AG08396 (cell line): ENCODE results near the gene PARP12.
"Not testable (repeated sequence)": the region's sequence is repeated elsewhere in the genome, so short reads cannot be mapped to it uniquely, and the experiment has no call there.

Experiments used
- DNase-seq: peaks from one replicate; pipeline ENCODE4 v3.0.0; 2012; ENCODE audit warnings: low spot score, mixed read lengths

Gene PARP12, protein sequence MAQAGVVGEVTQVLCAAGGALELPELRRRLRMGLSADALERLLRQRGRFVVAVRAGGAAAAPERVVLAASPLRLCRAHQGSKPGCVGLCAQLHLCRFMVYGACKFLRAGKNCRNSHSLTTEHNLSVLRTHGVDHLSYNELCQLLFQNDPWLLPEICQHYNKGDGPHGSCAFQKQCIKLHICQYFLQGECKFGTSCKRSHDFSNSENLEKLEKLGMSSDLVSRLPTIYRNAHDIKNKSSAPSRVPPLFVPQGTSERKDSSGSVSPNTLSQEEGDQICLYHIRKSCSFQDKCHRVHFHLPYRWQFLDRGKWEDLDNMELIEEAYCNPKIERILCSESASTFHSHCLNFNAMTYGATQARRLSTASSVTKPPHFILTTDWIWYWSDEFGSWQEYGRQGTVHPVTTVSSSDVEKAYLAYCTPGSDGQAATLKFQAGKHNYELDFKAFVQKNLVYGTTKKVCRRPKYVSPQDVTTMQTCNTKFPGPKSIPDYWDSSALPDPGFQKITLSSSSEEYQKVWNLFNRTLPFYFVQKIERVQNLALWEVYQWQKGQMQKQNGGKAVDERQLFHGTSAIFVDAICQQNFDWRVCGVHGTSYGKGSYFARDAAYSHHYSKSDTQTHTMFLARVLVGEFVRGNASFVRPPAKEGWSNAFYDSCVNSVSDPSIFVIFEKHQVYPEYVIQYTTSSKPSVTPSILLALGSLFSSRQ

DNA sequence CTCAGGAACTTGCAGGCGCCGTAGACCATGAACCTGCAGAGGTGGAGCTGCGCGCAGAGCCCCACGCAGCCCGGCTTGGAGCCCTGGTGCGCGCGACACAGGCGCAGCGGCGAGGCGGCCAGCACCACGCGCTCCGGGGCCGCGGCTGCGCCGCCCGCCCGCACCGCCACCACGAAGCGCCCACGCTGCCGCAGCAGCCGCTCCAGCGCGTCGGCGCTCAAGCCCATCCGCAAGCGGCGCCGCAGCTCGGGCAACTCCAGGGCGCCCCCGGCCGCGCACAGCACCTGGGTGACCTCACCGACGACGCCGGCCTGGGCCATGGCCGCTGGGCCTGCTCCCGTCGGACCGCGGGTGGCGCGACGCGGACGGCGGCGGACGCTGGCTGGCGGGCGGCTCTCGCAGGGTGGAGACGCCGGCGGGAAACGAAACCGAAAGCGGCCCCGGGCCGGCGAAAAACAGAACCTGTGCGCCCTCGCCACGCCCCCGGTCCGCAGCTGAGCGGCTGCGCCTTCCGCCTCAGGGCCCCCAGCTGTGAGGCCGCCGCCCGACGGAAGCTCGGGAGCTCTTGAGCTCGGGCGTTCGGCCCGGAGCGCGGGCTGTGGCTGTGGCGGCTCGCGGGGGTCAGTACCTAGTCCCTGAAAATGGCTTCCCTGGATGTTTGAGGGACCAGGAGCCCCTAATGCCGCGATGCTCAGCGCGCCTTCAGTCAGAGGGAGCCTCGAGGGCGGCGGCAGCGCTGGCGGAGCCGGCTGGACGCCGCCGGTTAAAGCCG lies at the start of gene PARP12:
Gene PARP12 (minus strand): TSS at position 424 of the 772 bp plus-strand sequence. CDS start 104 bp downstream, at position 320.
- DNase-seq: peak; percentile 91

DNA sequence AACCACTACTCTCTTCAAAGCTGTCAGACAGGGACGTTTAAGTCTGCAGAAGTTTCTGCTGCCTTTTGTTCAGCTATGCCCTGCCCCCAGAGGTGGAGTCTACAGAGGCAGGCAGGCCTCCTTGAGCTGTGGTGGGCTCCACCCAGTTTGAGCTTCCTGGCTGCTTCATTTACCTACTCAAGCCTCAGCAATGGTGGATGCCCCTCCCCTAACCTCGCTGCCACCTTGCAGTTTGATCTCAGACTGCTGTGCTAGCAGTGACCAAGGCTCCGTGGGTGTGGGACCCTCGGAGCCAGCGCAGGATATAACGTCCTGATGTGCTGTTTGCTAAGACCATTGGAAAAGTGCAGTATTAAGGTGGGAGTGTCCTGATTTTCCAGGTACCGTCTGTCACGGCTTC lies 46.0 kb upstream of the PARP12 start:
- not testable (repeated sequence) for DNase-seq

DNA sequence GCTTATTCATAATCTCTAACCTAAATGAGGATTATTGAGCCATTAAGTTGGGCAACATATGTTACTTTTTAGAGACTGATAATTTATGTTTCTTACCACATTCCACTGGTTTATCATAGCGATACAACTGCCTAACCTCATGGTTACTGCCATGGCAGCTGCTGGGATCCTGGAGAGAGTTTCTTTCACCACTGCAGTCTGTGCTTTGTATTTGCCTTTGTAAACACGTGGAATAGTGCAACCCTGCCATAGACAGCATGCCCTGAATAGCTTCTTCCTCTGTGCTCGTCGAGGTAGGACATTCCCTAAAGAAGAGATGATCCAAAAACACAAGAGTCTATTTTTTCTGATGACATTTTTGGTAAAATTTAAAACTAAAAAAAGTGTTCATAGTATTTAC lies 33.7 kb upstream of the PARP12 start:
- DNase-seq: no peak

DNA sequence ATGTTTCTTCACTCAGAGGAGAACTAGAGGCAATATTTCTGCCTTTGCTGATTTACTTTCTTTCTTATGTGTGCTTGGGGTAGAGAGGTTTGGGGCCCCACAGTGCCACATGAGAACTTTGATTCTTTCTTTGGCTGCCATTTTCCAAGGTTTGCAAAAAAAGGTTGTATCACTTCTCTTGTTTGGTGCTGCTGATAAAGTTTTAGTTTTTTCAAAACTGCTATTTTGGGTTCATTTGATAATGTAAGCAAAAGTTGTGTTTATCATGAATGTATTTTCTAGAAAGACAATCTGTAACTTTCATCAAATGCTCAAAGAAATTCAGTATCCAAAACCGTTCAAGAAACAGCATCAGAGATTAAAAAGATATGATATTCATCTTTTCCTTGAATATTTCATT lies 30.6 kb upstream of the PARP12 start:
- DNase-seq: no peak

DNA sequence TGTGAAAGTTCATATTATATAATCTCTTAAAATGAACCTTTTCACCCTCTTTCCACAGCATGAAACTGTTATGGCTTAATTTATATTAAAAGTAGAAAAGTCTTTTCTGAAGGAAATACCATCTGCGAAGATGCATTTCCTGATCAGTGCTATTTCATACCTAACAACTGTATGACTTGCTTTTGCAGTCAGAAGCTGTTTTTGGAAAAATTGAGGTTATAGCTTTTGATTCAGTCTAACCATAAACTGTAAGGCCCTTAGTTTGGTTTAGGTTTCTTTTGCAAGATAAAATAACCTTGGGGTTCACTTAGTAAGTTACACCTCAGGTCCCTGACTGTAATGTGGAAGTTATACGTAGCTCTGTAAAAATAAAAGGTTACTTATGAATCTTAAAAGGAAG lies 22.7 kb upstream of the PARP12 start:
- DNase-seq: no peak

DNA sequence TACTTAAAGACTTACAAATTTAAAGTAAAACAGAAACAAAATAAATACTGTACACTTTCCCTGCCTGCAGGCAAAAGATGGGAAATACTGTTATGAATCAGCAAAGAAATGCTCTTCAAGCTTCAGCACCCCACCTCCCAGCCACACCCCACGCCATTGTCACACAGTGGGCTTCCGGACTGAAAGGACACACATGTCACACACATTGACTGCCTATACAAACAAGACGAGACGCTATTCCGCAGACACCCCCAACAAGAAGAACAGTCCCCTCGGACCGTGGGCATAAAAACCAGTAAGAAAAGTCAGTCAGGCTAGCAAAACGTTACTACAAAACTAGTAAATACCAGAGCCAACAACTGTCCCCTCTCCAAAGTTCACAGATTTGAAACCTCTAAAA lies 22.2 kb upstream of the PARP12 start:
- DNase-seq: no peak

DNA sequence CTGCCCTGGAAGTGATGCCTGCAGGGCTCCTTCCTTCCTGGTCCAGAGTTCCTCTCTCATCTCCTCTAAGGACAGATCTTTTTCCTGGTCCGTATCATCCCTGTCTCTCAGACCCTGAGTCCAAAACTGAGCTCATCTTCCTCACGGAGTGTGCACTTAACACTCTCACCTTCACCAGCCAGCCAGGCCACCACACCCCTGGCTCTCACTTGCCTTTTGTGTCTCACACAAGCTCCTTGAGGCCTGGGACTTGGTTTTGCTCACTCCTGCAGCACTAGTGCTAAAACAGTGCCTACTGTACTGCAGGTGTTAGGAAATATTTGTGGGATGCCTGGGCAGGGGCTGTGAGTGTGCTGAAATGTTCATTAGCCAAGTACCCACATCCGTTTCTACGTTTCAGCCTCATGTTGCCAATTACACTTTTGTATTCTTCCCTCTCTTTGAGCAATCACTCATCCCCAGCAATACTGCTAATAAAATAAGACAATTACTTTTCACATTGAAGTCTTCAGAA lies 21.4 kb upstream of the PARP12 start:
- no peak for DNase-seq

DNA sequence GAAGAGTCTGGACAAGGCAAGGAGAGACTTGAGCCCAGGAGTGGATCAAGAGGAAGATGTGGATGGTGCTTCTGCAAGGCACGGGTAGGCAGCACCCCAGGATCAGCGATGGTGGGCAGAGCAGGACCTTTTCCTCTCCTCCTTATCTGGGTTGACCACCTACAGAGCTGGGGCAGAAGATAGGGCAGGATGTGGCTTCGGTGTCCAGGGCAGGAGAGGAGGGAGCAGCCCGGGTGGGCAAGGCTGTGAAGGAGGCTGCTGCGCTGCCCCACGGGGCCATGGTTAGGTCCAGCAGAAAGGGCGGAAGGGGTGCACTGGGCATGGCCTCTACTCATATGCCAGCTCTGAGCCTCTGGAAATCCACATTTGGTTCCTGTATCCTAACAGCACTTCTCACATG lies 20.0 kb upstream of the PARP12 start:
- no peak for DNase-seq

DNA sequence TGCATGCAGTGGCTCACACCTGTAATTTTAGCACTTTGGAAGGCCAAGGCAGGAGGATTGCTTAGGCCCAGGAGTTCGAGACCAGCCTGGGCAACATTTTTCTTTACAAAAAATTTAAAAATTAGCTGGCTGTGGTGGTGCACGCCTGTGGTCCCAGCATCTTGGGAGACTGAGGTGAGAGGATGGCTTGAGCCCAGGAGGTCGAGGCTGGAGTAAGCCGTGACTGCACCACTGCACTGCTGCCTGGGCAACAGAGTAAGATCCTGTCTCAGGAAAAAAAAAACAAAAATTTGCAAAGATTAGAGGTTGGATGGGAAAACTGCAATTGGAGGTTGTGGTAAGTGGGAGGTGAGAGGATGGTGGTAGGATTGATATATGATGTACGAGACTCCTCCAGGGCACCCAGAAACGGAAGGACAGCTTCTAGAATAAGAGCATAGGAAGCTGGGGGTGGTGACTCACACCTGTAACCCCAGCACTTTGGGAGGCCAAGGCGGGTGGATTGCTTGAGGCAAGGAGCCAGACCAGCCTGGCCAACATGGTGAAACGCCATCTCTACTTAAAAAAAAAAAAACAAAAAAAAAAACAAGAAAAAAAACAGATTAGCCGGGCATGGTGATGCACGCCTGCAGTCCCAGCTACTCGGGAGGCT lies 19.1 kb upstream of the PARP12 start:
- no peak for DNase-seq

DNA sequence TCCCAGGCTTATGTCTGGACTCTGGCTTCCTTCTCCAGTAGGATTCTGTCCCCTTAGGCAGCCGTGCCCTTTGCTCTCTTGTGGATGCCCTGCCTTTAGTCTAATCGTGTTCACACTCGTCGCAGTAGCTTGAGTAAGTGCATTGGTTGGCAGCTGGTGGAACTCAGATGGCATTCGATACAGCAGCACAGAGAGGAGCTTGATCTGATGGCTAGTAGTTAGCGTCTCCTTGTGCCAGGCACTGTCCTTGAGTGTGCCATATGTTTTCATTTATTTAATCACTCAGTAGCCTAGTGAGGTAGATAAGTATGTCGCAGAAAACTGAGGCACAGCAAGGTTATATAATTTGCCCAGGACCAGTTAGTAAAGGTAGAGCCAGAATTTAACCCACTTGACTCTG lies 18.2 kb upstream of the PARP12 start:
- no peak for DNase-seq

DNA sequence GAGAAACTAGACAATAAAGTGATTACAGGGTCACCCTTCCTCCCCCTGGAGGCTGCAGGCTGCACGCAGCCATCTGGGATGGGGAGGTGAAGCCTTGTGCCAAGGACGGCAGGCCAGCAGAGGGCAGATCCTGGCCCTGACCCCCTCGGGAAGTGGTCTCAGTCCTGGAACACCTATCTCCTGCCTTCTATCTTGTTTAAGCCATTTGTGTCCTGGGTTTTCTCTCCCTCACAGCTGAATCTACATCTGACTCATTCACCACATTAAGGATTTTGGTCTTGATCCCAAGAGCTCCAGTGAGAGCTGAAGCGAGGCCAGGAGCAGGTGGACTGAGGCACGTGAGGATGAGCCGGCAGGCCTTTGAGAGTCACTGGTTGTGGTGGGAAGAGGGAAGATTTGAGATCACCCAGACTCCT lies 16.4 kb upstream of the PARP12 start:
- no peak for DNase-seq

DNA sequence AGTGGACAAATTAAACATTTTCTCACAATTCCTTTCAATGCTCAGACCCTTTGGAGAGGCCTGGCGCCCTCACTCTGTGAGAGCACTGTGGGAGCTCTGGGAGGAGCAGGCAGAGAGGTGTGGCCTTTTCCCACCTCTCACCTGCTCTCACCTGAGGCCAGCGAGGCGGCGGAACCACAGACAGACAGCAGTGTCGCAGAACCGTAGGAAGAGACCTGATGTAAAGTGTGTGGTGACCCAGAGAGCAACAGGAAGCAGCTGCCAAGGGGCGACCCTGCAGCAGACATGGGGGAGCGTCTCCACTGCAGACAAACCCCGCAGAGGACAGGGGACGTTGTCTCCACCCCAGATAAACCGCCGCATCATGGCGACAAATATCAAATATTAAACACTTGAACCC lies 15.6 kb upstream of the PARP12 start:
- DNase-seq: no peak

DNA sequence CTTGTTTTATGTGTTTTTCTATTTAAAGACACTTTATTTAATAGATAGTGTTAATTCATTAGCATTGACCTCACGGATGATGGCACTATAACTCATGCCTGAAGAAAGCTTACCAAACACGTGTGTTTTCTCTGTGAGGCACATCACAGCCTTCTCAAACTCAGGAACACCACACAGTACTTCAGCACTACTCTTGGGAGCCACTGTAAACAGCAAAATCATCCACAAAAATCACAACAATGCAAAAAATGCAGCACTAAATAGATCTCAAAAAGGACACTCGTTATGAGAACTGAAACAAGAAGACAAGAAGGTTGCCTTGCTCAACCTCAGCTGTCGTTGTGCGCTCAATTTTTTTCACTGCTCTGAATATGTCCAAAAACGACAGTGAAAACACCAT lies 12.0 kb upstream of the PARP12 start:
- DNase-seq: no peak

DNA sequence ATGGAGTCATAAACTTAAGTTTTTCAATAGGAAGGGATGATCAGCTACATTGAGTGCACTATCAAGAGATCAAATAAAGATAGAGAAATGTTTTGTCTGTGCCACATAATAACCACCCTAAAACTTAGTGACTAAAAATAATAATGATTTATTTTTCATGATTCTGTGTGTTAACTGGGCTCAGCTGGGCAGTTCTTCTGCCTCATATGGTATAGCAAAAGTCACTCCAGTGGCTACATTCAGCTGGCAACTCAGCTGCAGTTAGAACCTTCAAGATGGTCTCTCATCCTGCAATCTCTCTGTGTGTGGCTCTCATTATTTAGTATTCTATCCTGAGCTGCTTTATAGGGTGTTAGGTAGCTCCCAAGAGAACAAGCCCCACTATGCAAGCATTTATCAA lies 7.8 kb upstream of the PARP12 start:
- no peak for DNase-seq

DNA sequence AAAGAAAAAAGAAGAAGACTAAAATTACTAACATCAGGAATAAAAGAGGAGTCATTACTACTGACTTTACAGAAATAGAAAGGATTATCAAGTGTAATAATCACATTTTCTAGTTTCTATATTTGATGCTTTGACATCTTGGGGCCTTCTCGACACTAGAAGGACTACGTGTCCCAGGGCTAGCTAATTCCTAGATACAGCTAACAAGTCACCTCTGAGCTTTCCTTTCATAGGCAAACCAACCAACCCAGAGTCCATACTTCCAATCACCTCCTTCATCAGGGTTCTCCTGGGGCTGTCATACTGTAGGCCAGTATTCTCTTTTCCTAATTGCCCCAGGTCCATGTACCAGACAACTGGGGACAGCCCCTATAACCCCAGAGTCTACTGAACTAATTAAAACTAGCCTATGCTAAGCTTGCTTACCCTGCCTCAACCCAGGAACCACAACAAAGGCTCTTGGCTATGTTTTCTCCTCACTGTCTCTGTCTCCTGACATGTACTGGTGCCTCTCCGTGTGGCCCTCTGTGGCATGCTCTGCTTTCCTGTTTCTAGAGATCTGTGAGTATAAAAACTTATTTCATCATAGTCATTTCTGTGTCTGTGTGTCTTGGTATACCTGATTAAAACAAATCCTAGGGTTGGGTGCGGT lies 6.7 kb upstream of the PARP12 start:
- no peak for DNase-seq

DNA sequence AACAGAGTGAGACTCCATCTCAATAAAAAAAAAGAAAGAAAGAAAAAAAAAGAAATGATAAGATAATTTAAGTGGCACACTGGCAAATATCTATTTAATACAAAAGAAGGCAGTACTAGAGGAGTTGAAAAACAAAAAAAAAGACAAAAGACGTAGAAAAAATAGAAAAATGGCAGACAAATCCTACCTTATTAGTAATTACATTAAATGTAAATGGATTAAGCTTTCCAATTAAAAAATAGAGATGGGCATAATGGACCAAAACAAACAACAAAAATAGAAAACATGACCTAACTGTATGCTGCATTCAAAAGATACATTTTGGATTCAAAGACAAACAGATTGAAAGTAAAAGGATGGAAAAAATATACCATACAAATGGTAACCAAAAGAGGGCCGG lies 5.3 kb upstream of the PARP12 start:
- no peak for DNase-seq

DNA sequence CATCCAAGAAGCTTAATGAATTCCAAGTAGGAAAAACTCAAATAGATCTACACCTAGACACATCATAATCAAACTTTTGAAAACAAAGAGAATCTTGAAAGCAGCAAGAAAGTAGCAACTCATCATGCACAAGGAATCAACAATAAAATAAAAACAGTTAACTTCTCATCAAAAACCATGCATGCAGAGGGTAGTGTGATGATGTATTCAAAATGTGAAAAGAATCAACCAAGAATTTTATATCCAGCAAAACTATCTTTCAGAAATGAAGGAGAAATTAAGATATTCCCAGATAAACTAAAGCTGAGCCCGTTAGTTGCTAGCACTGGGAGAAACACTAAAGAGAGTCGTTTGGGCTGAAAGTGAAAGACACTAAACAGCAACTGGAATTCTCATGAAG lies 4.3 kb upstream of the PARP12 start:
- no peak for DNase-seq

DNA sequence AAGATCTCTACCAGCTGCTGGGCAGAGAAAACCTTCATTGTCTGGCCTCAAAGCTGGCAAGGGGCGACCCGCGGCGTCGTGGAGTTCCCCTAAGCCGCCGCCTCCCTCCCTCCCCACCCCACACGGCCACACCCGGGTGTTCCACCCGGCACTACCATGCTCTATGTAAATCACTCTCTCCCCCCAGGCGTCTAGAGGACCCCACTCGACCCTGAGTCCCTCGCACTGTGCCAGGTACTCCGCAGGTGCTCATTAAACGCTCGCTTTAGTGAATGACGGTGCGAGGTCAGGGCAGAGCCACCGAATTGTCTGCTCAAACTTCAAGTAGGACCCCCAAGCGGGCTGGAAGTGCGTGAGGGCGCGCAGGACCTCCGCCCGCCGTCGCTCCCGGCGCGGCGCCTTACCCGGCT lies 628 bp downstream of the PARP12 start:
- no peak for DNase-seq

DNA sequence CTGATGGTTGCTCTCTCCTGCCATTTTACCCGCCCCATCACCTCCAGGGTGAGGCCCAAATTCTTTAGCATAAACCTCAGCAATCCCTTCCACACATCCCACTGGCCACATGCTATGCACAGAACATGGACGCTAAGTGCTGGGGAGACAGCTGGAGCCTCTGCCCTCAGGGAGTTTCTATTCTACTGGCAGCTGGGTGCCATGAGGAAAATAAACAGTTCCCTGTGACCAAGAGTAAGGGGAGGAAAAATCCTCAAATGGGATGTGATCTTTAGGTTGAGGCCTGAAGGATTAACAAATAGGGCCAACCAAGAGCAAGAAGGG lies 1.2 kb downstream of the PARP12 start:
- no peak for DNase-seq

DNA sequence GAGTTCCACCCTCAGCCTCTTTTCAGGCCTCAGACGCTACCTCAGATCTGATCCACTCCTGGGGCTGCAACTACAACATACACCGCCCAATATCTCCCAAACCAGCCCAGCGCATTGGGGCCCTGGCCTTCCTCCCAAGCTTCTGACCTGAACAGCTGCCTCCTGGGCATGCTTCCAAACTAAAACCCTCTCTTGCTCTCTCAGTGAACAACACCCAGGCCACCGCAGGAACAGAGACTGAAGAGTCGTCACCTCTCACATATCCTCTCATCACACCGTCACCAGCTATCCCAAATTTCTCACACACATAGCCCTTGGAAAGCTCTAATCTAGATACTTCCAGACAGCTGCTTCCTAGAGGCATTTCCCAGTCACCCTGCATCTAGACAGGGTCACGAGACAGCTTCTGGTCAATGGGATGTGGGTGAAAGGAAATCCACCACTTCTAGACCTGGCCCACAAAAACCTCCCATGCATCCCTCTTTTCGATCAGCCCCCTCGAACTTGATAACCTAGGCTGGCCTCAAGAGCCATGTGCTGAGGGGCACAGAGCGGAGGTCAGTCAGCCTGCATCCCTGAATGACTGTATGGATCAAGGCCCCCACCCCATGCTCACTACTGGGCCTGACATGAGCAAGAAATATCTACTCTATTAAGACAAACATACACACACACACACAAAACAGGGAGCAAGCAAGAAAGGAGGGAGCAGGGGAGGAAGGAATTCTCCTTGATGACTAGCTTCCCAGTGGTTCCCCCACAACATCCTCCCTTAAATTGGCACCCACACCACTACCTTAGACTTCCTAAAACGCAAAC lies 1.8 kb downstream of the PARP12 start:
- DNase-seq: peak; percentile 33

DNA sequence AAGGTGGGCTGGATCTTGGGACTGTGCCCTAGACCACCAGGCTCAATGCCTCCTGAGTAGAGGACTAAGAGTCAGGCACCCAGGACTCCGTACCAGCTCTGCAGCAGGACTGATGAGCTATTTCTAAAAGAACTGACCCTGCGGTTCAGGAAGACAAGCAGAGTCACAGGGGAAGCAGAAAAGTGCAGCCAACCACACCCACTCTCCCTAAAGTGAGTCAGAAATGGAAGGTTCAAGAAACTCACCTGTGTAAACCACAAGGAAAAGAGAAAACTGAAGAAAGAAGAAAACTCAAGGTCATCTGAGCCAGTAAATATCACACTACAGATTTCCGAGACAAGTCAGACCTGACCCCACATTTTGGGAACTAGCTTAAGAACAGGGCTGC lies 2.5 kb downstream of the PARP12 start:
- DNase-seq: no peak
